Neuron (in vitro differentiated cells): ENCODE data around the gene ACTL10.

Experiments used
- H2AFZ ChIP-seq: one replicate; pipeline ENCODE4 v1.6.1; 2013; ENCODE audit warnings: low read depth, mild to moderate bottlenecking, inconsistent platforms, low read length, moderate library complexity
- H3K27me3 ChIP-seq: one replicate; pipeline ENCODE4 v1.6.1; 2013; ENCODE audit warnings: low read length; ENCODE audit not compliant: insufficient read depth
- H3K36me3 ChIP-seq: one replicate; pipeline ENCODE4 v1.6.1; 2013; ENCODE audit warnings: low read length; ENCODE audit not compliant: insufficient read depth
- H3K4me1 ChIP-seq: one replicate; pipeline ENCODE4 v1.6.1; 2013; ENCODE audit warnings: low read length; ENCODE audit not compliant: insufficient read depth
- H3K4me3 ChIP-seq: 2 replicates; pipeline ENCODE4 v1.5.1; 2013; ENCODE audit warnings: mild to moderate bottlenecking, low read length, moderate library complexity
- H3K9me3 ChIP-seq: one replicate; pipeline ENCODE4 v1.6.1; 2013; ENCODE audit warnings: low read length

Gene ACTL10

GRCh38 chr20:33681288-33681687 is 14.5 kb downstream of the ACTL10 start:
- no peak overlapping the region for H3K4me3 ChIP-seq
- no peaks in the 10 kb centered on the region for H3K27me3 ChIP-seq
- no peaks in the 10 kb centered on the region for H3K9me3 ChIP-seq
- peaks cover 35% of the 10 kb centered on the region for H3K36me3 ChIP-seq
- no peak overlapping the region for H2AFZ ChIP-seq
- H3K4me1 ChIP-seq: peaks cover 18% of the 10 kb centered on the region

DNA sequence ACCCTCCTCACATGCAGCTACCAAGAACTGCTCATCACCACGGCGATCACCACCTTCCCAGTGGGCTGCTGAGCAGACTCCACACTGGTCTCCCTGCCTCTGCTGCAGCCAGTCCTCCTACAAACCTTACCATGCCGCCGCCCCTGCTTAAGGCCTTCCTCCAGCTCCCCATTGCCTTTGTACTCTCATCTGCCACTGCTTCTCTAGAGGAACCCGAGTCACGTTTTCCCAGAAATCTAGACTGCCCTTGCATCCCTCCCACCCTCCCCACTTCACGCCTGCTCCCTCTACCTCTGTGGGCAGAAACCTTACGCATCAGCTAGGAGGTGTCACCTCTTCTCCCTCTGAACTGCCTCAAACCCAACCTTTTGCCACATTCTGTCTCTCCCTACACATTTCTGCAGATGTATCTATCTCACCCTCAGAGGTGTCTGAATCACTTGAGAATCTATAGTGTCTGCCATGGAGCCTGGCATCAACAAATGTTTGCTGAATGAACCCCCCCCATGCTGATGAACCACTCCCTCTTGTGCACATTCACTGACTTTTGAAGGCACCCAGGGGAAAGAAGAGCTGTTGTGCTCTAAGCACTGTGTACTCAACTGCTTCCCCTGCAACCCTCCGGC is 15.1 kb downstream of the ACTL10 start:
- peaks cover 30% of the 10 kb centered on the region for H3K36me3 ChIP-seq
- no peaks in the 10 kb centered on the region for H3K9me3 ChIP-seq
- H3K4me1 ChIP-seq: peaks cover 17% of the 10 kb centered on the region
- no peak overlapping the region for H2AFZ ChIP-seq
- no peak overlapping the region for H3K4me3 ChIP-seq
- H3K27me3 ChIP-seq: no peaks in the 10 kb centered on the region

DNA sequence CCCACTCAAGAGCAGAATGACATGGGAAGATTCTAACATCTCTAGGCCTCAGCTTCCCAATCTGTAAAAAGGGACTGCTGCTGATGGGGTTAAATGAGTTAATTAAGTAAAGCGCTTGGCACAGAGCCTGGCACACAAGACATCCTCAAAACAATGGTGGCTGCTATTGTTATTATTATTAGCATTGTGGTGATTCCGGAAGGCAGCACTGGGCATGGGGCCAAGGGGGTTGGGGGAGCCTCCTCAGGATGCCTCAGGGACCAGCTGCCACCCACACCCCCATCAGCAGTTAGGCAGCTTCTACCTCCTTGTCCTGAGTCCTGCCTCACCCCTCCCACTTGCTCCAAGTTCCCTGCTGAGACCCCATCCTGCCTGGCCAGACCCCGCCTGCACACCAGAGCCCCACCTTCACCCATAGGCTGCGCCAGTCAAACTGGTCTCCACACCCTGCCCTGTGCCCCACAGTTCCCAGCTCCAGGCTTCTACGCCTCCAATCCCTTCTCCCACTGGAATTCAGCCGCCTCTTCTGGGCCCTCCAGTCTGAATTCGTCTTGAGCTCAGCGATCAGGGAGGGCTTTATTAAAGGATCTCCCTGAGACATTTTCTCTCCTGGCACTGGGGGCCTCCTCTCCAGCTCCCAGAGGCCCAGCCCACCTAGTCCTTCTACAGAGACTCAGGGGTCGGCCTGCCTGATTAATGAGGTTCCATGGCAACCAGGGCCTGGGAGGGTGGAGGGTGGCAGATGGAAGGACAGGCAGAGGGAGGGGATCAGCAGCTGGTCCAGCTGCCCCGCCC is 18.0 kb downstream of the ACTL10 start:
- H3K9me3 ChIP-seq: no peaks in the 10 kb centered on the region
- H3K4me3 ChIP-seq: peak overlapping the region; percentile 68
- H3K27me3 ChIP-seq: no peaks in the 10 kb centered on the region
- peaks cover 18% of the 10 kb centered on the region for H3K4me1 ChIP-seq
- peaks cover 6% of the 10 kb centered on the region for H3K36me3 ChIP-seq
- H2AFZ ChIP-seq: no peak overlapping the region

DNA sequence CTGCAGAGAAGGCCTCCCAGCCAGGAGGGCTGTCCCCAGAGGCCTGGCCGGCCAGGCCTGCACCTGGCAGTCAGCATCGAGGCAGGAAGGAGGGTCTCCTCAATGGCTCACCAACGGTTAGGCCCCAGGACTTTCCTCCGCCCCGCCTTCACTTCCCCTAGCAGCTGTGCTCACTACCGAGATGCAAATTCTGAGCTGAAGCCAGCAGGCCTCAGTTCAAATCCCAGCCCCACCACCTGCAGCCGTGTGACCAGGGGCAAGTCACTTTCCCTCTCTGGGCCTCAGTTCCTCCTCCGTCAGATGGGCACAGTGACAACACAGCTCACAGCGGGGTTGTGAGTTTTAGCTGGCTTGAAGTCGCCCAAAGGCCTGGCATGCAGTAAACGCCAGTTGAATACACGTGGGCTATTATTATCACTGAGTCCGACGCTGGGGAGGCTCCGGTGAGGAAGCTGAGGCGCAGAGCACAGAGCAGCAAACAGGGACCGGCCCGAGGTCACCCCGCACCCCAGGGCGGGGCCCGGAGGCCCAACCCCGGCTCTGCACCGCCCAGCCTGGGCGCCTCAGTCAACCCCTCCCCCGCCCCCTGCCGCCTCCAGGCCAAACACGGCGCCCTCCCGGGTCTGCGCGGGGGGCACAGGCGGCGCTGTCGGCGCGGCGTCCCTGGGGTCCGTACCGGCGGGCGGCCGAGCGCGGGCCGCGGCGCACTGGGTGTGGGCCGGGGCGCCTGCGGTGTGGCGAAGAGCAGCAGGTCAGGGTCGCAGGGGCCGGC is 18.8 kb downstream of the ACTL10 start:
- Histone ChIP-seq H3K27me3 (no peaks in the 10 kb centered on the region), H3K4me1 (peaks cover 24% of the 10 kb centered on the region), H2AFZ (no peak overlapping the region), H3K4me3 (peak overlapping the region; percentile 68), H3K9me3 (no peaks in the 10 kb centered on the region), H3K36me3 (no peaks in the 10 kb centered on the region)

- Histone ChIP-seq H3K4me3 (peak within 1 kb of the TSS; percentile 68), H3K4me1 (peaks cover 24% of the 10 kb centered on the region), H3K36me3 (no peaks in the 10 kb centered on the region), H3K27me3 (no peaks in the 10 kb centered on the region), H3K9me3 (no peaks in the 10 kb centered on the region), H2AFZ (peak within 1 kb of the TSS; percentile 50)
These were observed 19.6 kb downstream of the ACTL10 start, which contains the start of gene E2F1 for GRCh38 chr20:33686100-33686983. Gene E2F1, minus strand, starts transcription at chr20:33686385. Its CDS starts 121 bp downstream, at chr20:33686264.

GRCh38 chr20:33686984-33687366 is 20.2 kb downstream of the ACTL10 start:
- Histone ChIP-seq H3K9me3 (no peaks in the 10 kb centered on the region), H3K4me1 (peaks cover 24% of the 10 kb centered on the region), H3K27me3 (no peaks in the 10 kb centered on the region), H3K36me3 (no peaks in the 10 kb centered on the region), H2AFZ (peak overlapping the region; percentile 50), H3K4me3 (peak overlapping the region; percentile 39)

DNA sequence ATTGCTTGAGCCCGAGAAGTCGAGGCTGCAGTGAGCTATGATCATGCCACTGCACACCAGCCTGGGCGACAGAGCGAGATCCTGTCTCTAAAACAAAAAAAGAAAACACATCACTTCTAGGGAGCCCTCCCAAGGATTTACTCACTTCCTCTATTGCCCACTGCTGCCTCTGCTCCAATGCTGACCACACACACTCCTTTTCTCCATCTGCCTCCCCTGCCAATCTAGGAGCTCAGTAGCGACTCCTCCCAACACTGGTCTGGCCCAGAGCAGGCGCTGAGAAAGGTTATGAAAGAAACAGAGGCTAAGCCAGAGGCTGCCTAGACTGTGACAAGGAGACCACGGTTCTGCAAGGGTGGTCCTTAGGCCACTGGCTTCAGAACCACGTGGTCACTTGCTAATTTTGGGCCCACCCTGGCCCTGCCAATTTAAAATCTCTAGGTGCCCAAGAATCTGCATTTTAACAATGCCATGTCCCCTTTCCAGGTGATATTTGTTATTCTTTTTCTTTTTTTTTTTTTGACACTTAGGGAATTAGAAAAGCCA is 20.7 kb downstream of the ACTL10 start:
- no peaks in the 10 kb centered on the region for H3K27me3 ChIP-seq
- H3K4me3 ChIP-seq: no peak overlapping the region
- H2AFZ ChIP-seq: peak overlapping the region; percentile 50
- H3K9me3 ChIP-seq: no peaks in the 10 kb centered on the region
- H3K4me1 ChIP-seq: peaks cover 24% of the 10 kb centered on the region
- no peaks in the 10 kb centered on the region for H3K36me3 ChIP-seq

GRCh38 chr20:33687993-33688937 is 21.5 kb downstream of the ACTL10 start:
- Histone ChIP-seq H3K9me3 (no peaks in the 10 kb centered on the region), H3K36me3 (no peaks in the 10 kb centered on the region), H2AFZ (no peak overlapping the region), H3K4me3 (no peak overlapping the region), H3K4me1 (peaks cover 27% of the 10 kb centered on the region), H3K27me3 (no peaks in the 10 kb centered on the region)

- H3K4me1 ChIP-seq: peaks cover 34% of the 10 kb centered on the region
- no peaks in the 10 kb centered on the region for H3K27me3 ChIP-seq
These were observed 22.2 kb downstream of the ACTL10 start for GRCh38 chr20:33688938-33689424.

GRCh38 chr20:33689493-33689892 is 22.8 kb downstream of the ACTL10 start:
- no peak overlapping the region for H2AFZ ChIP-seq
- H3K27me3 ChIP-seq: no peaks in the 10 kb centered on the region
- H3K4me3 ChIP-seq: no peak overlapping the region
- peaks cover 34% of the 10 kb centered on the region for H3K4me1 ChIP-seq
- H3K36me3 ChIP-seq: no peaks in the 10 kb centered on the region
- no peaks in the 10 kb centered on the region for H3K9me3 ChIP-seq

More at GRCh38 chr20:33688938-33689424, 22.2 kb downstream of the ACTL10 start:
- no peaks in the 10 kb centered on the region for H3K36me3 ChIP-seq
- no peak overlapping the region for H2AFZ ChIP-seq
- no peak overlapping the region for H3K4me3 ChIP-seq
- no peaks in the 10 kb centered on the region for H3K9me3 ChIP-seq

DNA sequence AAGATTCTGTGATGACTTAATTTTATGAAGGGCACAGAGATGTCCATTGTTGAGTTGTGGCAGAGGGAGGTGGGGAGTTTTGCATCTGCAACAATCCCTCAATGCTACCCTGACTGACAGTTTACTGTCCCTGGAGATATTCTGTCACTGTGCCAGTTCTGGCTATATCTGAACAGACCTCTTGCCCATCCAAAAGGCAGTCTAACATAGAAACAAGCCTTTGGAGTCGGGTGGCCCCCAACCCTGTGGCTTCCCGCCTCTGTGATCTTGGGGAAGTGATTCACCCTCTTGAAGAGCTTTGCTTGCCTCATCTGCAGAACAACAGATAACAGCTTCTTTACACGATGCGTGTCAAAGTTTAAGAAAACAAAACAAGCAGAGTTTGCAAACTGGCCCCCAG is 23.2 kb downstream of the ACTL10 start:
- Histone ChIP-seq H2AFZ (no peak overlapping the region), H3K9me3 (no peaks in the 10 kb centered on the region), H3K36me3 (no peaks in the 10 kb centered on the region), H3K4me3 (no peak overlapping the region), H3K4me1 (peaks cover 29% of the 10 kb centered on the region), H3K27me3 (no peaks in the 10 kb centered on the region)
